IMR-90 (cell line): ENCODE data around the gene FSIP1. TPM values are rescaled to one million over a fixed set of nuclear protein-coding genes. Genes with fewer than 3 reads are reported as not detected.

Source experiments
- ATAC-seq: fragments of 200-7000 bp; cut with Tn5 transposase; 2 replicates; pipeline ENCODE4 v1.9.1; 2020; ENCODE audit warnings: low read depth, mild to moderate bottlenecking, moderate library complexity
- BruUV-seq: library from RNA; stranded (reverse); fragments of 400-500 nt; replicated peaks from 2 replicates; lab custom pipeline; 2021; lab: Mats Ljungman, UMichigan
- CTCF ChIA-PET: fragments of 300-600 bp; formaldehyde crosslinking; extraction: SDS; loops from one replicate; lab custom pipeline; 2021; ENCODE audit warnings: antibody characterized with exemption; lab: Yijun Ruan, JAX
- POLR2A ChIA-PET: fragments of 300-600 bp; sonication (Branson Sonifier 250); formaldehyde crosslinking; loops from one replicate; lab custom pipeline; 2022; ENCODE audit warnings: antibody characterized with exemption; ENCODE audit not compliant: unreplicated experiment; lab: Charles Lee
- DNase-seq: peaks from one replicate; pipeline ENCODE4 v3.0.0; 2013
- H2AFZ ChIP-seq: replicated peaks from 2 replicates; pipeline ENCODE3; 2013; ENCODE audit warnings: low read length, mild to moderate bottlenecking; ENCODE audit not compliant: poor library complexity
- H2AK5ac ChIP-seq: 2 replicates; pipeline ENCODE4 v1.6.1; 2013; ENCODE audit warnings: low read depth, low read length, inconsistent platforms
- H2AK9ac ChIP-seq: replicated peaks from 2 replicates; pipeline ENCODE3; 2013; ENCODE audit warnings: mild to moderate bottlenecking, low read depth, low read length, moderate library complexity; ENCODE audit not compliant: poor library complexity
- H2BK120ac ChIP-seq: 2 replicates; pipeline ENCODE4 v1.6.1; 2013; ENCODE audit warnings: low read depth, low read length, inconsistent platforms
- H2BK15ac ChIP-seq: 3 replicates; pipeline ENCODE4 v1.6.1; 2013; ENCODE audit warnings: low read depth, low read length, inconsistent platforms
- H2BK20ac ChIP-seq: 2 replicates; pipeline ENCODE4 v1.6.1; 2013; ENCODE audit warnings: low read depth, mild to moderate bottlenecking, inconsistent platforms, low read length, moderate library complexity
- H2BK5ac ChIP-seq: 2 replicates; pipeline ENCODE4 v1.6.1; 2013; ENCODE audit warnings: mild to moderate bottlenecking, low read depth, low read length, inconsistent platforms; ENCODE audit not compliant: poor library complexity, severe bottlenecking
- H3K14ac ChIP-seq: replicated peaks from 2 replicates; pipeline ENCODE4 v1.6.1; 2013; ENCODE audit warnings: low read depth, low read length, inconsistent platforms
- H3K18ac ChIP-seq: 2 replicates; pipeline ENCODE4 v1.6.1; 2013; ENCODE audit warnings: low read depth, low read length, control low read depth
- H3K23ac ChIP-seq: 2 replicates; pipeline ENCODE4 v1.6.1; 2013; ENCODE audit warnings: low read depth, low read length, inconsistent platforms
- H3K27ac ChIP-seq: 2 replicates; pipeline ENCODE4 v1.5.1; 2013; ENCODE audit warnings: mild to moderate bottlenecking, control low read depth, low read length; ENCODE audit not compliant: insufficient read depth
- H3K27me3 ChIP-seq: 2 replicates; pipeline ENCODE4 v1.6.1; 2013; ENCODE audit warnings: low read length; ENCODE audit not compliant: control insufficient read depth, insufficient read depth
- H3K36me3 ChIP-seq: 2 replicates; pipeline ENCODE4 v1.6.1; 2013; ENCODE audit warnings: low read length, mixed read lengths; ENCODE audit not compliant: control insufficient read depth, insufficient read depth
- H3K4ac ChIP-seq: 2 replicates; pipeline ENCODE4 v1.6.1; 2013; ENCODE audit warnings: low read depth, low read length, inconsistent platforms
- H3K4me1 ChIP-seq: 2 replicates; pipeline ENCODE4 v1.6.1; 2013; ENCODE audit warnings: low read length, mixed read lengths; ENCODE audit not compliant: control insufficient read depth, insufficient read depth
- H3K4me2 ChIP-seq: 2 replicates; pipeline ENCODE4 v1.6.1; 2013; ENCODE audit warnings: low read depth, mild to moderate bottlenecking, control low read depth, low read length, moderate library complexity
- H3K4me3 ChIP-seq: 2 replicates; pipeline ENCODE4 v1.5.1; 2013; ENCODE audit warnings: low read depth, mild to moderate bottlenecking, control low read depth, low read length, moderate library complexity; ENCODE audit not compliant: insufficient read depth
- H3K56ac ChIP-seq: 2 replicates; pipeline ENCODE4 v1.6.1; 2013; ENCODE audit warnings: low read length, inconsistent platforms; ENCODE audit not compliant: insufficient read depth; ENCODE audit errors: extremely low read depth
- H3K79me1 ChIP-seq, 2 experiments: 2 replicates each; pipeline ENCODE4 v1.6.1; 2013; ENCODE audit warnings: low read length in 2 of 2, inconsistent platforms in 1 of 2, low read depth in 1 of 2
- H3K9ac ChIP-seq: 2 replicates; pipeline ENCODE4 v1.6.1; 2013; ENCODE audit warnings: low read depth, low read length, control low read depth
- H3K9me1 ChIP-seq: 2 replicates; pipeline ENCODE4 v1.6.1; 2013; ENCODE audit warnings: low read length, inconsistent platforms; ENCODE audit not compliant: insufficient read depth
- H3K9me3 ChIP-seq: 2 replicates; pipeline ENCODE4 v1.6.1; 2013; ENCODE audit warnings: low read length; ENCODE audit not compliant: control insufficient read depth, insufficient read depth
- H4K20me1 ChIP-seq: 2 replicates; pipeline ENCODE4 v1.6.1; 2013; ENCODE audit warnings: low read length, inconsistent platforms; ENCODE audit not compliant: insufficient read depth
- H4K5ac ChIP-seq: 2 replicates; pipeline ENCODE4 v1.6.1; 2013; ENCODE audit warnings: mild to moderate bottlenecking, low read depth, low read length, control low read depth
- H4K8ac ChIP-seq, 2 experiments: 2 replicates each; pipeline ENCODE4 v1.6.1; 2013; ENCODE audit warnings: low read depth in 2 of 2, low read length in 2 of 2, control low read depth in 1 of 2, inconsistent platforms in 1 of 2
- H4K91ac ChIP-seq: 2 replicates; pipeline ENCODE4 v1.6.1; 2013; ENCODE audit warnings: low read depth, low read length, inconsistent platforms; ENCODE audit not compliant: insufficient read depth
- ELK1 ChIP-seq: fragments of 150-350 bp; IDR thresholded peaks from 2 replicates; pipeline ENCODE4 v1.6.1; 2016; ENCODE audit warnings: low read depth, mild to moderate bottlenecking, low read length, moderate library complexity, borderline replicate concordance
- MAFK ChIP-seq: IDR thresholded peaks from 2 replicates; pipeline ENCODE4 v1.6.1; 2012; ENCODE audit warnings: low read depth, low read length, improper control_type of control experiment
- MAZ ChIP-seq: IDR thresholded peaks from 2 replicates; pipeline ENCODE4 v1.6.1; 2012; ENCODE audit warnings: low read depth, mild to moderate bottlenecking, low read length, improper control_type of control experiment, moderate library complexity, borderline replicate concordance
- NFE2L2 ChIP-seq: fragments of 150-350 bp; IDR thresholded peaks from 2 replicates; pipeline ENCODE4 v1.6.1; 2016; ENCODE audit warnings: low read depth, mild to moderate bottlenecking, low read length
- RFX5 ChIP-seq: IDR thresholded peaks from 2 replicates; pipeline ENCODE4 v1.8.0; 2012; ENCODE audit warnings: low read depth, mild to moderate bottlenecking, low read length, moderate library complexity
- WGBS, 2 experiments: methylation state at CpG; one replicate each; pipeline versions ENCODE4 v1.1.5 to v1.1.7; 2013; ENCODE audit warnings: missing lambda C conversion rate in 2 of 2; ENCODE audit not compliant: insufficient read length in 1 of 2; ENCODE audit errors: extremely low coverage in 2 of 2; 5-methylcytosine and 5-hydroxymethylcytosine counted together
- dilution Hi-C: fragments of 300-500 bp; cut with HindIII; formaldehyde crosslinking; loops from one replicate; pipeline ENCODE4 v1.14.3; 2018; ENCODE audit warnings: low sequenced_read_pairs; ENCODE audit not compliant: unreplicated experiment
- in situ Hi-C: fragments of 300-500 bp; cut with MboI; formaldehyde crosslinking; loops from 3 replicates; pipeline ENCODE4 v1.14.3; 2019; ENCODE audit warnings: low sequenced_read_pairs, inconsistent platforms, mixed read lengths
- intact Hi-C: fragments of 100-400 bp; cut with micrococcal nuclease; formaldehyde crosslinking; loops from 2 replicates; pipeline ENCODE4 v1.10.0; 2022
- polyA plus RNA-seq, 3 experiments: library from polyadenylated mRNA; depleted of rRNA; stranded (reverse); fragments of >200 nt; gene quantifications; 2 replicates each; pipeline ENCODE4 v1.2.3, GENCODE V29; 2012; ENCODE audit warnings: low replicate concordance in 1 of 3
- total RNA-seq: library from RNA; depleted of rRNA; stranded (reverse); fragments of >200 nt; gene quantifications from 2 replicates; pipeline ENCODE4 v1.2.3, GENCODE V29; 2012

Gene FSIP1
- total and polyA plus RNA-seq, 2 of the 4 experiments (the other 2 are of a cell fraction), result 0.10 to 0.18 TPM

- Histone ChIP-seq H2AK9ac (no peak overlapping the region), H3K9me1 (no peaks in the 10 kb centered on the region), H3K4me3 (no peak overlapping the region), H3K23ac (no peak overlapping the region), H3K4me1 (peaks cover 11% of the 10 kb centered on the region), H2BK120ac (no peak overlapping the region), H2BK20ac (no peak overlapping the region), H4K5ac (no peak overlapping the region), H3K9me3 (no peaks in the 10 kb centered on the region), H4K20me1 (no peaks in the 10 kb centered on the region), H3K56ac (no peak overlapping the region), H3K4ac (no peak overlapping the region), H3K4me2 (no peak overlapping the region), H3K14ac (no peak overlapping the region), H2BK15ac (no peak overlapping the region), H2AK5ac (no peak overlapping the region), H3K79me1 (peaks cover 8 to 32% of the 10 kb centered on the region in 2 experiments), H4K91ac (no peak overlapping the region), H3K27ac (no peak overlapping the region), H3K9ac (no peak overlapping the region), H2AFZ (no peak overlapping the region), H3K18ac (no peak overlapping the region), H3K36me3 (no peaks in the 10 kb centered on the region), H3K27me3 (no peaks in the 10 kb centered on the region), H2BK5ac (no peak overlapping the region), H4K8ac (no peak overlapping the region)
- ChIA-PET POLR2A (no interaction called here), CTCF (no interaction called here)
- no peak for TF ChIP-seq MAZ
- no peak for TF ChIP-seq RFX5
- TF ChIP-seq ELK1, result no peak
- no peak for TF ChIP-seq NFE2L2
- no peak for TF ChIP-seq MAFK
- 100% methylated on average over 1 of the region's 4 CpGs; no CpG with 5 or more reads in 1 of the 2 experiments for WGBS, 2 experiments
- intact Hi-C loops, result loop anchor here (10.0 kb wide), 3 partner anchors 223 to 1077 kb away; partner anchors contain the start of gene BMF
- ATAC-seq (no peak), DNase-seq (no peak)
- dilution Hi-C loops, result no loop called here
- BruUV-seq, result no TSS peak
- in situ Hi-C loops, result loop anchor here (10.0 kb wide), 1 partner anchor 173 kb away; no protein-coding TSS in a partner anchor
Measured at GRCh38 chr15:39781147-39781966, 1.3 kb downstream of the FSIP1 start.
